Esophagus squamous epithelium (tissue), 5 donors: ENCODE measurements around the gene ADAMTS2. TPM values are rescaled to one million over a fixed set of nuclear protein-coding genes. Genes with fewer than 3 reads are reported as not detected.
"Not testable (repeated sequence)": the region's sequence is repeated elsewhere in the genome, so short reads cannot be mapped to it uniquely, and the experiment has no call there.

Experiments
- DNase-seq: peaks from one replicate; lab custom pipeline; 2025; lab: John Stamatoyannopoulos, UW
- H3K27ac ChIP-seq, 4 donors: fragments of 200-600 bp; sonication (generic); one replicate each; pipeline ENCODE4 v1.5.1; 2016 to 2019; ENCODE audit warnings: mild to moderate bottlenecking in 1 of 4
- H3K27me3 ChIP-seq, 4 donors: fragments of 200-600 bp; sonication (generic); 1 replicate in 3 of 4; 2 replicates in 1 of 4; pipeline versions ENCODE4 v1.5.1 to v1.6.0; 2017 to 2021; ENCODE audit warnings: antibody characterized with exemption in 1 of 4
- H3K36me3 ChIP-seq, 3 donors: fragments of 200-600 bp; sonication (generic); one replicate each; pipeline ENCODE4 v1.5.1; 2016 to 2019
- H3K4me1 ChIP-seq, 3 donors: fragments of 200-600 bp; sonication (generic); one replicate each; pipeline ENCODE4 v1.5.1; 2017 to 2019
- H3K4me3 ChIP-seq, 4 donors: fragments of 200-600 bp; sonication (generic); 1 replicate in 3 of 4; 2 replicates in 1 of 4; pipeline ENCODE4 v1.5.1; 2016 to 2019; ENCODE audit warnings: mild to moderate bottlenecking in 2 of 4, moderate library complexity in 1 of 4
- H3K9me3 ChIP-seq, 3 donors: fragments of 200-600 bp; sonication (generic); one replicate each; pipeline ENCODE4 v1.5.1; 2016 to 2019
- CTCF ChIP-seq, 6 experiments: fragments of 450-650 bp in 4 of 6; fragments of 200-600 bp in 2 of 6; sonication (generic) in 2 of 6; IDR thresholded peaks; one replicate each; pipeline ENCODE4 v1.5.1; 2016 to 2019; ENCODE audit warnings: antibody characterized with exemption in 6 of 6, mild to moderate bottlenecking in 4 of 6, moderate library complexity in 4 of 6
- POLR2A ChIP-seq, 4 donors: fragments of 450-650 bp; IDR thresholded peaks; one replicate each; pipeline ENCODE4 v1.6.1; 2017; ENCODE audit warnings: antibody characterized with exemption in 4 of 4, mild to moderate bottlenecking in 4 of 4, moderate library complexity in 3 of 4
- WGBS, 2 donors: methylation state at CpG; one replicate each; pipeline ENCODE4 v1.1.5; 2018; 5-methylcytosine and 5-hydroxymethylcytosine counted together
- intact Hi-C: fragments of 100-400 bp; cut with DNase I; formaldehyde crosslinking; loops from one replicate; pipeline ENCODE4 v1.15.0; 2022
- total RNA-seq, 4 donors: library from RNA; depleted of rRNA; stranded (reverse); fragments of >200 nt; gene quantifications; one replicate each; pipeline ENCODE4 v1.1.0, GENCODE V29; 2016
- donor health status: DM: yes; HTN: yes; CAD: no.

ADAMTS2 gene
- total RNA-seq, 4 donors from 2014 or later = 1.3 to 10.3 (median 5.2) TPM

- intact Hi-C loops = no loop called here
- no peak for DNase-seq
Measured at GRCh38 chr5:179325296-179326031, 19.8 kb downstream of the ADAMTS2 start.

GRCh38 chr5:179324760-179325295 is 20.4 kb downstream of the ADAMTS2 start:
- whole genome bisulfite sequencing, 2 donors = 83 to 92% methylated on average over 4 to 5 of the region's 6 CpGs
- no peak for TF ChIP-seq CTCF (IDR thresholded peaks at IDR 0.05)
- no peak for TF ChIP-seq POLR2A (IDR thresholded peaks at IDR 0.05)
- Histone ChIP-seq H3K9me3 (no peaks in the 10 kb centered on the region), H3K36me3 (no peaks in the 10 kb centered on the region), H3K4me1 (peaks cover 0 to 13% (median 0%) of the 10 kb centered on the region in 3 donors), H3K27me3 (peaks cover 0 to 22% (median 0%) of the 10 kb centered on the region in 4 donors), H3K4me3 (no peak overlapping the region), H3K27ac (no peak overlapping the region)
- DNase-seq = no peak
- intact Hi-C loops = no loop called here

More at GRCh38 chr5:179325296-179326031, 19.8 kb downstream of the ADAMTS2 start:
- TF ChIP-seq POLR2A (IDR thresholded peaks at IDR 0.05) (no peak), CTCF (IDR thresholded peaks at IDR 0.05) (no peak)
- no peak overlapping the region for H3K4me3 ChIP-seq
- H3K27ac ChIP-seq = peak overlapping the region in 3 of 4 donors; percentile 9 to 71 (median 57)
- peaks cover 0 to 13% (median 0%) of the 10 kb centered on the region in 3 donors for H3K4me1 ChIP-seq
- H3K36me3 ChIP-seq = no peaks in the 10 kb centered on the region
- WGBS, 2 donors = 82% methylated on average over 11 to 16 of the region's 28 CpGs
- no peaks in the 10 kb centered on the region for H3K9me3 ChIP-seq
- peaks cover 0 to 22% (median 0%) of the 10 kb centered on the region in 4 donors for H3K27me3 ChIP-seq

- Histone ChIP-seq H3K27me3 (peaks cover 0 to 22% (median 0%) of the 10 kb centered on the region in 4 donors), H3K4me1 (peaks cover 0 to 13% (median 0%) of the 10 kb centered on the region in 3 donors)
- H3K4me3 ChIP-seq, H3K36me3 ChIP-seq, H3K27ac ChIP-seq, intact Hi-C loops, H3K9me3 ChIP-seq, DNase-seq: not testable (repeated sequence)
- WGBS, 2 donors = 89 to 92% methylated on average over 7 of the region's 7 CpGs
Measured at GRCh38 chr5:179324316-179324715, 20.9 kb downstream of the ADAMTS2 start.

- Histone ChIP-seq H3K36me3 (no peaks in the 10 kb centered on the region), H3K9me3 (no peaks in the 10 kb centered on the region), H3K27me3 (peaks cover 0 to 22% (median 0%) of the 10 kb centered on the region in 4 donors), H3K27ac (no peak overlapping the region), H3K4me3 (no peak overlapping the region), H3K4me1 (peaks cover 0 to 19% (median 0%) of the 10 kb centered on the region in 3 donors)
- DNase-seq = no peak
- WGBS, 2 donors = 69 to 76% methylated on average over 5 to 6 of the region's 11 CpGs
- no peak for TF ChIP-seq POLR2A (IDR thresholded peaks at IDR 0.05)
- no peak for TF ChIP-seq CTCF (IDR thresholded peaks at IDR 0.05)
- intact Hi-C loops = no loop called here
Measured at GRCh38 chr5:179323026-179323870, 22.0 kb downstream of the ADAMTS2 start.

- Histone ChIP-seq H3K27ac (no peak overlapping the region), H3K36me3 (no peaks in the 10 kb centered on the region), H3K27me3 (peaks cover 0 to 22% (median 0%) of the 10 kb centered on the region in 4 donors), H3K9me3 (no peaks in the 10 kb centered on the region), H3K4me1 (peaks cover 0 to 24% (median 0%) of the 10 kb centered on the region in 3 donors), H3K4me3 (no peak overlapping the region)
- intact Hi-C loops = no loop called here
- DNase-seq = no peak
- TF ChIP-seq CTCF (IDR thresholded peaks at IDR 0.05) = no peak
- TF ChIP-seq POLR2A (IDR thresholded peaks at IDR 0.05) = no peak
- WGBS, 2 donors = 74 to 83% methylated on average over 6 to 9 of the region's 32 CpGs
Measured at GRCh38 chr5:179322071-179323025, 22.9 kb downstream of the ADAMTS2 start.
